ENCODE results near the gene RBM12.

Gene RBM12

GRCh38 chr20:35653430-35653734 is 11.3 kb downstream of the RBM12 start:
- no peak for DNase-seq

- no peak for DNase-seq
Measured at GRCh38 chr20:35652641-35653429, 11.9 kb downstream of the RBM12 start.

GRCh38 chr20:35651958-35652357 is 12.7 kb downstream of the RBM12 start:
- DNase-seq = no peak

GRCh38 chr20:35650632-35651031 is 14.1 kb downstream of the RBM12 start:
- no peak for DNase-seq

- DNase-seq = no peak
Measured at GRCh38 chr20:35648836-35649235, 15.9 kb downstream of the RBM12 start.

- DNase-seq = no peak
Measured at GRCh38 chr20:35644806-35645205, 19.9 kb downstream of the RBM12 start.

- peak; percentile 29 for DNase-seq
Measured at GRCh38 chr20:35643045-35643444, 21.7 kb downstream of the RBM12 start.

GRCh38 chr20:35641743-35642142 is 23.0 kb downstream of the RBM12 start:
- DNase-seq = no peak

- no peak for DNase-seq
Measured at GRCh38 chr20:35640724-35641123, 24.0 kb downstream of the RBM12 start.

GRCh38 chr20:35638751-35639150 is 25.9 kb downstream of the RBM12 start:
- no peak for DNase-seq

- DNase-seq = no peak
Measured at GRCh38 chr20:35637276-35637675, 27.4 kb downstream of the RBM12 start.

- DNase-seq = no peak
Measured at GRCh38 chr20:35636095-35636494, 28.6 kb downstream of the RBM12 start.

- no peak for DNase-seq
Measured at GRCh38 chr20:35635652-35636051, 29.0 kb downstream of the RBM12 start.

- no peak for DNase-seq
Measured at GRCh38 chr20:35632539-35633115, 32.1 kb downstream of the RBM12 start.

GRCh38 chr20:35630636-35631035 is 34.1 kb downstream of the RBM12 start:
- DNase-seq = no peak

GRCh38 chr20:35629427-35630145 is 35.1 kb downstream of the RBM12 start:
- no peak for DNase-seq

- DNase-seq = no peak
Measured at GRCh38 chr20:35627121-35627520, 37.6 kb downstream of the RBM12 start.

- no peak for DNase-seq
Measured at GRCh38 chr20:35626386-35627001, 38.2 kb downstream of the RBM12 start.

GRCh38 chr20:35625584-35626385 is 38.9 kb downstream of the RBM12 start:
- no peak for DNase-seq

- no peak for DNase-seq
Measured at GRCh38 chr20:35621560-35621946, 43.1 kb downstream of the RBM12 start.

GRCh38 chr20:35620818-35621559 is 43.7 kb downstream of the RBM12 start:
- DNase-seq = no peak

Measured in DMS 273 treated with DMSO at 0.1 percent for 48 hours (cell line).